GM03348 (cell line): ENCODE measurements around the gene ARHGAP6.
"Not testable (repeated sequence)": the region's sequence is repeated elsewhere in the genome, so short reads cannot be mapped to it uniquely, and the experiment has no call there.

Source experiments
- DNase-seq: peaks from one replicate; pipeline ENCODE4 v3.0.0; 2012; ENCODE audit warnings: low spot score

Gene ARHGAP6

DNA sequence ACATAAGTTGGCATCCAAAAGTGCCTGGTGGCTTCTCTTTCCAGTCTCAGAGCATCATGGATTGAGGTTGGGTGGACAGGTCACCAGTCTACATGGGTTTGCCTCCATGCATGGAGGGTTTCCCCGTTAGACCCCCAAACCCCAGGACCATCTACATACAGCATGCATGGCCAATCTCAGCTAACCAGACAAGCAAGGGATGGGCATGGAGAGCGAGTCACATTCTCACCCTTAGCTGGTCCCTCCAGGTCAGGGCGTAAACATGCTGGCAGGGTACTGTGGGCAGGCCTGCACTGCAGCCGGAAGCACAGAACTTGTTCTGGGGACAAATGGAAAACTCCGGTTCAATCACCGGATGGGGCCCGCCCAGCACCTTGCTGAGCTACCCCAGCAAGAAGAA lies 517.3 kb downstream of the ARHGAP6 start:
- no peak for DNase-seq

DNA sequence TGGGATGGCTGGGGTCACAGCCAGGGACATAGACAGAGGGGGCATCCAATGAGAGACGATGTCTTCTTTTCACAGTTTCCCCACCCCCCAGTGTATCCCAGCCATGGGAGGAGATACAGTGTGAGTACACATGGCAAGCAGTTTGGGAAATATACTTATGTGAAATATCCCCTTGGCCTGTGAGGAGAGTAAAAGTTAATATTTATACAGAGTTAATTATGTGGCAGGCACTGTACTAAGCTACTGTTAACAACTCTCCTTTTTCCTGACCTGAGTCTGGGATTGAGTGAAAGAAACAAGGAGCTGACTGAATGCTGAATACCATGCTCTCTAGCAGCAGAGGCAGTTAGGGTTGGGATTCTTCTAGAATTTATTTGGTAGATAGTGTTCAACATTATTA lies 519.3 kb downstream of the ARHGAP6 start:
- DNase-seq: no peak

DNA sequence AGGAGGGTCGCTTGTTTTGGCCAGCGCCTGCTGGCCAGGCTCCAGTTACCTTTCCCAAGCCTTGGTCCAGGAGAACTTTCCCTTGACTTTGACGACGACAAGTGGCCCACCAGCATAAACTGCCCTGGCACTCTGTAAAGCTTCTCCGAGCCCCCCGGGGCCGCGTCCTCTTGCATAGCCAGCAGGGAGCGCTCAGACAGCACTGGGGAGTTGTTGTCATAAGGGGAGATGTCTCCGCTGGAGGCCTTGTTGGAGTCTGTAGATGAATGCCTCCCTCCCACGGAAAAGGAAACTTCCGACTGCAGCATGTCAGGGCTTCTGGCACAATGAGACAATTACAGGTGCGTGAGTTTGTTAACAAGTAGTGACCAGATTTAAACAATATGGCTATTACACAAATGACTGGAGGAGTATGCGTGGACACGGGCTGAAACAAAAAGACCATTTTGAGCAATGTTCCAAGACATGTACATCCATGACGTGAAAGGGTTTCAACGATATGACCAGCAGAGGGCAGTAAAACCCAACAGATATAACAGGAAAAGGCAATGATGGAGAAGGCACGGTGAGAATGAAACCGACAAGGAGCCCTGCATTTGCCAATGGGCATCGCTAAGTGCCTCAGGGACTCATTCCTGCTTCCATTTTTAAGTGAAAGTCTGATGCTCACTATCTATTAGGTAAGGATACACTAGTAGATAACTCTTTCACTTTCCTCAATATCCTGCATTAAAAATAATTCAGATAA lies 521.6 kb downstream of the ARHGAP6 start:
- DNase-seq: peak; percentile 68

DNA sequence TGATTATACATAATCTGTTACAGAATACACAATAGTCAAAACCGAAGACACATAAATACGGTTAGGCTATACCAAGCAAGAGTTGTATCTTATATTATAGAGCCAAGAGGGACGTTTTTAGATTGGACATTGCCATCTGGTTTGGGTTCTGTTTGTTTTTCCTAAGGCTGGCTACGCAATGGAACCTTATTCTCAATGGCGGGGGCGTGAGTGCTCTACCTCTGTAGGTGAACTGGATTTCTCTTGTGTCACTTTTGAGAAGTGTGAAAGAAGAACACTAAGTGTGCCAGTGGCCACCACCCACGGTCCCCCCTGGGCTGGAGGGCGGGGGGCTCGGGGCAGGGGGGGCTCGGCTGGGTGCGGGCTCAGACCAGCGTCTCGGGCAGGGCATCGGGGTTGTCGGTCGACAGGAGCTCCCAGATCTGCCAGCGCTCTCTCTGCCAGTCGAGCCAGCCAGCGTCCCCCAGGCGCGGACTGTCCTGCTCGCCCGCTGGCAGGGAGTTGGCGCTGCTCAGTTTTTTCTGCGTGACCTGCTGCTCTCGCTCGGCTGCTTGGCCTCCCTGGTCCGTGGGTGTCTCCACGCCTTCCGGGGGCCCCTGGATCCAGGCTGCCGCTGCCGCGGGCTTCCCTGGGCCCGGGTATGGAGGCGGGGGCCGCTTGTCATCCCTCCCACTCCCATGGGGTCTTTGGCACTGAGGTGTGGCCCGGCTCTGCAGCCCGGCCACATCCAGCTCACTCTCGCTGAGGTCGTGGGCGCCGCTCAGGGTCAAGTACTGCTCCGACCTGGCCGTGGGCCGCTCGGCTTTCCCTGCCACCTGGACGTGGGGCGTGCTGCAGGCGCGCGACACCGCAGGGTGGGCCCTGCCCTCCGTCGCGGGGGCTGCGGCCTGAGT lies 527.0 kb downstream of the ARHGAP6 start:
- no peak for DNase-seq

DNA sequence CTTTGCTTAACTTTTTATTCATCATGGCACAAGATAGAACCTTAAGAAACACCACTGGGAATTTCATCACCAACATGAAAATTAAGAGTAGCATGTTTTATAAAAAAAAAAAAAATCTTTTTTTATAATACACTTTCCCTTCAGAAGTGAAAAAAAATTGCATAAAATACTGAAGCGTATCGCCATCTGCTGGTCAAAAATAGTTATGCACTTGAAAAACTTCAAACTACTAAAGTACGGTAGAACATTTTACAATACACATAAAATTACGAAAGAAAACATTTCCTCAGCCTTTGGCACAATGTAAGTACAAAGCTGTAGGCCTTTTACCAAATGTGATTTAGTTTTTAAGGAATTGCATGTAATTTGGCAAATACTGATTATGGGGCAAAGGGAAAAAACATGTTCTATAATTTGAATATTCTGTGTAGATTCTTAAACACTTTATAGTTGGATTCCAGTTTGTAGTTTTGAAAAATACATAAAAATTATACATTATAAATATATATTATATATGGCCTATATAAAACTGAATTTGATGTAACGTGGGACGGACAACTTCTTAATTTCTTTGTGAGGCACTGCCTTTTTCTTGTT lies 528.1 kb downstream of the ARHGAP6 start:
- peak; percentile 23 for DNase-seq

DNA sequence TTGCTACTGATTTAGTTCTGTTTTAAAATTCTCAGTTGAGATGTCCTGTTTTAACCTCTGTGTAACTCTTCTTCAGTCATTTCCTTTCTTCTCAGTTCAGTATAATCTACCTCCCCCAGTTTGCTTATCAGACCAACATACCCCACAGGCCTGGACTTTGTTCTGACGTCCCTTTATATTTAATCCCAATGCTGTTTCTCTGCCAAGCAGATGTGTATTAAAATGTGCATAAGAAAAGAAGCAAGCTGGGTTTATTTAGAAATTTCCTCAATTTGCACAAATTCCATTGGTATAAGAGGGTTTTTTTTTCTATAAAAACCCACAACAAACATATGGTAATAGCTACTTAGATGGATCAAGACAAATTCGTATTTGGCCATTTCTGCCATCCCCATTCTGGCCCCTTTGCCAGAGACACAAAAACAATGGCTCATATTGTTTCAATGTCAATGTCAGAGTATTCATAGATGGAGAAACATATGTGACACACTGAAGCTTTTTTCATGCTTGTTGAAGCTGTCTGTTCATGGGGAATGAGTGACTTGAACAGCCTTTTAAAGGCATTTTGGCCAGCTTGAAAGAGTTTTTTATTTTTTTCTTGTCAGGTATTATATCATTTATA lies 530.0 kb downstream of the ARHGAP6 start:
- no peak for DNase-seq

DNA sequence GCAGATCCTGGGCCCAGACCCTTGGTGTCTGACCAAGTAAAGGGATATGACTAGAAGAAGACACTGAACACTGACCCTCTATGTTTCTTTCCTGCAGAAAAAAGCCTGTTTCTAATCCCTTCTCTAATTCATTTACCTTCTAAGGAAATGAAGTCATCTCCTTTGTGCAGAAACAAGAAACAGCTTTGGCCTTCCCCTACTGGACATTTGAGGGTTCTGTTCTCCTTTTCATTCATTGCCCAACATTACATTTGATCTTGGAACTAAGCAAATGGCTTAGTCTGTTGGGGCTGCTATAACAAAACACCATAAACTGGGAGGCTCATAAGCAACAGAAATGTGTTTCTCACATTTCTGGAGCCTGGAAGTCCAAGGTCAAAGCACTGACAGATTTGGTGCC lies 534.6 kb downstream of the ARHGAP6 start:
- DNase-seq: no peak

DNA sequence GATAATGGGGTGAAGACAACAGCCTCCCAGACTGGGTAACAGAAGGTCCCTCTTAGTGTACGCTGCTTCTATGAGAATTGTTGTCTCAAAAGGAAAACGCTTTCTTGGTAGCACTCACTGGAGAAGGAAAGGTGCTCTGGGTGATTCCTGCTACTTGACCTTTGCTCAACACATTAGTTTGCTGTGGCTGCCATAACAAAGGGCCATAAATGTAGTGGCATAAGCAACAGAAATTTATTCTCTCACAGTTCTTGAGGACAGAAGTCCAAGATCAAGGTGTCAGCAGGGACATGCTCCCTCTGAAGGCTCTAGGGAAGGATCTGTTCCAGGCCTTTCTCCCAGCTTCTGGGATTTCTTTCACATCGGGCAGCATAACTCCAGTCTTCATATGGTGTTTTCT lies 535.6 kb downstream of the ARHGAP6 start:
- no peak for DNase-seq

DNA sequence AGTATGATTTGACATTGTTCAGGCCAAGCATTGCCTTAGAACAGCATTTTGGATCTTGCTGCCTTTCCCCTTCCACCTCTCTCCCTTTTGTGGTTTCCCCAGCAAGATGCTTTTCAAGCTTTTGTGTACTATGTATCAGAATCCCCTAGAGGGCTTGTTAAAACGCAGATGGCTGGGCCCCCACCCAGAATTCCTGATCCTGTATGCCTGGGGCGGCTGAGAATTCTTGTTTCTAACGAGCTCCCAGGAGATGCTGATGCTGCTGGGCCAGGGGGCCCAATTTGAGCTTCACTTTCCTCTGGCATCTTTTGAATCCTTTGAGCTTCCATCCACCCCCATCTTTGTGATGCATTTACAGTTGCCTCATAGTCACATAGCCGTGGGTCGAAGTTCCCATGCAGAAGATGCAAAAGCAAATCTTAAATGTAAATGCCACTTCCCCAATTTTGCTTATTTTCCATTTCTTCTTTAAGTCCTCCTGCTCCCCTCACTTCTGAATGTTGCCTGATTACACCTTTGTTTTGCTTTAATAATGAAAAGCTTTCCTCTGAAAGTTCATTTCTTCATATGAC lies 536.1 kb downstream of the ARHGAP6 start:
- no peak for DNase-seq

DNA sequence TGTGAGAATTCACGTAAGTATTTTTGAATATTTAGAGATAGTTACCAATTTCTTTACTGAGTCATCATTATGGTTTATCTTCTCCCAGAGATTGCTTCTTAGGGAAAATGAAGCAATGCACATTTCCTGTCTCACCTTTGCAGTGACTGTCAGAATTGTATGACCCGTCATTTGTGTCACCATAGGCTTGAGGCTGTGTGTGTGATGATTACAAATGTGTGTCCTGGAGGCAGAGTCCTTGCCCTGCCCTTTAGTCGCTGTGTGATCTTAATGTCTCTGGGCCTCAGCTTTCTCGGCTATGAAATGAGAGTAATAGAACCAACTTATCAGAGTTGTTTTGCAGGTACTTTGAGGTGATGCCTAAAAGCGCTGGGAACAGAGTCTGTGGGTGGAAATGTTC lies 540.7 kb downstream of the ARHGAP6 start:
- no peak for DNase-seq

DNA sequence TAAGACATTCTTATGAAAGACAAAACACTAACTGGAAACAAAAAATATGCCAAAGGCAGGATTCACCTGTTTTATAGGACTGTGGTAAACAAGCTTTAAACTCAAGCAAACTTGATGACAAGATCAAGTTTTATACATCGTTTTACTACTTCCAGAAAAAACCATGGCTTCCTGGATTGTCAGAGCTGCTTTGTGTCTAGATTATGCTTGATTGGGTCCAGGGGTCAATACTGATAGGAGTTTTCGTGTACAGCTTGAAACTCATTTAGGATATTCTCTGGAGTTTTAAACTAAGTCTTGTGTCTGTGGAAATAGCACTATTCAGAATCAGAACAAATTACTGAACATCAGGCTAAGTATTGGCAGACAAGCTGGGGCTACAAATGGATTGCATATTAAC lies 541.6 kb downstream of the ARHGAP6 start:
- no peak for DNase-seq

DNA sequence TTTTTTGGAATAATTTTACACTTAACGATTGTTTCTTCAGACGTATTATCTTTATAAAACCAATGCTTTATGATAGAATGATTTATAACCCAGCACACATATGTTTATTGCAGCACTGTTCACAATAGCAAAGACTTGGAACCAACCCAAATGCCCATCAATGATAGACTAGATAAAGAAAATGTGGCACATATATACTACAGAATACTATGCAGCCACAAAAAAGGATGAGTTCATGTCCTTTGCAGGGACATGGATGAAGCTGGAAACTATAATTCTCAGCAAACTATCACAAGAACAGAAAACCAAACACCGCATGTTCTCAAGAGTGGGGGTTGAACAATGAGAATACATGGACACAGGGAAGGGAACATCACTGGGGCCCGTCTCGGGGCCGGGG lies 542.6 kb downstream of the ARHGAP6 start:
- DNase-seq: not testable (repeated sequence)

DNA sequence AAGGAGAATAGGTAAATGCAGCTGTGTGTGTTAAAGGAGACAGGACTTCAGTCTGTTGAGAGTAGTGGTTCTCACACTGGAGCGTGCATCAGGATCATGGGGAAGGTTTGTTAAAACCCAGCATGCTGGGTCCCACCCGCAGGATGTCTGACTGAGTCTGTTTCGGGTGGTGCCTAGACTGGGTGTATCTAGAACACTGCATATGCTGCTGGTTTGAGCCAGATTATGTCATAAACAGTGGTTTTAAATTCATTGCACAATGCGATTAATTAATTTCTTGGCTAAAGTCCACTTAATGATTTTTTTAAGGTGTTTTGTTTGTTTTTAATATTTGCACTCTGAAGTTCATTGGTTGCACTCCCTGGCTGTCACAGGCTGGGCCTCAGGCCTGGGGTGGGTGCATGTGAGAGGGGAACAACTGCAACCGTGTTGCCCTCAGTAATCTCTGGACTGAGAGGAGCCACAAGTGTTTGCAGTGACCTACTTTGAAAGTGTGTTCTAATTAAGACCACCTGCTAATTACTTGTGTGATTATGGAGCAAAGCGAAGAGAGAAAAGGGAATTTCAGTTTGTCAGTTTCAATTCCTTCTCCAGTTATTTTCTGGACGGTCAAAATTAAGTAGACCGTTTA lies 546.3 kb downstream of the ARHGAP6 start:
- DNase-seq: no peak

DNA sequence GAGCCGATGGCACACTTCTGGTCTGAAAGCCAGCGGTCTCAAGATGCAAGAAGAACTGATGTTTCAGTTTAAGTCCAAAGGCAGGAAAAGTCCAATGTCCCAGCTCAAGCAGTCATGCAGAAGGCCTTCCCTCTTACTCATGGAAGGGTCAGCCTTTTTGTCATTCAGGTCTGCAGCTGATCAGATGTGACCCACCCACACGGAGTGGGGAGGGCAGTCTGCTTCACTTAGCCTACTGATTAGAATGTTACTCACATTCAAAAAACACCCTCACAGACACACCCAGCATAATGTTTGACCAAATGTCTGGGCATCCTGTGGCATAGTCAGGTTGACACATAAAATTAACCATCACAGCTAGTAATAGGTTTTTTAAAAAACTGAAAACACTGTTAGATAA lies 548.0 kb downstream of the ARHGAP6 start:
- DNase-seq: no peak

DNA sequence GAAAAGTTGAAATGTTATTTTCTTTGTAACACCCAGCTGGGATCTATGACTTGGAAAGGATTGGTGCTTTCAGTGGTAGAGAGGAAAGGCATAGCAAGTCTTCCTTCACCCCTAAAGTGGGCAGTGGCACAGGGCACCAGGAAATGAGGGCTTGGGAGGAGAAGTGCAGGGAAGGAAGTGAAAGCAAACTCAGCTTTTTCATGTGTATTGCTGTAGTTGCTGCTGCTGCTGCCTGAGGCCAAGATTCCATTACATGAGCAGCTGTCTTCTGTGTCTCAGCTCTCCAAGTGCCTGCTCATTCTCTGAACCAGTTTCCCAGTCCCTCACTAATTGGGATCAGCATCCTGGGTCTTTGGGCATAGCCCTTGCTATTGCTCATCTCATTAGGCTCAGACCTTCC lies 552.0 kb downstream of the ARHGAP6 start:
- peak; percentile 6 for DNase-seq

DNA sequence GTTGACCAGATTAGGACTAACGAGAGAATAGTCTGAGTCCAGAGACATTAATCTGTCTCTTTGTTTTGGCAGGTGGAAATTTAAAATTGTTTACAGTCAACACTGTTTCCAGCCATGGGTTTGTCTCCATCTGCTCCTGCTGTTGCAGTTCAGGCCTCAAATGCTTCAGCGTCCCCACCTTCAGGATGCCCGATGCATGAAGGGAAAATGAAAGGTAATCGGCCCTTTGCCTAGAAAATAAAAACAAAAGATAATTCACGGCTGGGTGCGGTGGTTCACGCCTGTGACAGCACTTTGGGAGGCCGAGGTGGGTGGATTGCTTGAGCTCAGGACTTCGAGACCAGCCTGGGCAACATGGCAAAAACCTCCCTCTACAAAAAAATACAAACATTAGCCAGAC lies 553.8 kb downstream of the ARHGAP6 start:
- DNase-seq: no peak

DNA sequence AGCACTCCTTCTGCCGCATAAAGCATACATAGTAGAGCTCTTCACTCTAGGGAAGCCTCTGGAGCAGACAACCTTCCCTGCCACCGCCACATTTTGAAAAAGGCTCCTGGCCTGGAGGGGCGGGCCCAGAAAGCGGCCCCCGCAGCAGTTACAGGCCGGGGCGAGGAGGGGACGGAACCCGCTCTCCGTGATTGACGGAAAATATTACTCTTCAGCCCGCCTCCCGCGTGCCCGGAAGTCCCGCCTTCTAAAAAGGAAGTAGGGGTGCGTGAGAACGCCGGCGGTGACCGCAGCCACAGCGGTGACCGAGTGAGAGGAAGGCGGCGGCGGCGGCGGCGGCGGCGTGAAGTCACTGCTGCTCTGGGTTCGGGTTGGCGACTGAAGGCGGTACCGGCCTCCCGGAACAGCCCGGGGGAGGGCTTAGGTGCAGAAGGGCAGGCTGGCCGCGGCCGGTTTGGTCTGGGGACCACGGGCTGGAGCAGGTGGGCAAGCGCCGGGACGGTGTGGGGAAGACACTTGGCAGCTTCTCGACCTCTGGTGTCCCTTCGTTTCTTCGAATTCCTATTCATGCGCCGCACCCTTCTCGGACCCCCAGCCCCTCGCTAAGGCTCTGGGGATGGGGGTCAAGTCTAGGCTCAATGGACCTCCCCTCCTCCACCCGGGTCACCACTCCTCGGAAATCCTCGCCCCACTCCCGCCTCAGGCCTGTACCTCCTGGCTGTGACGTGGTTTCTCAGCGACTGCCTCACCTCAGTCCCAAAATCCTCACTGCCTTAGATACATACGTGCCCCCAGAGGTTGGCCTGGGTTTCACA lies 554.5 kb downstream of the ARHGAP6 start, which contains the start of gene HCCS:
TSS of gene HCCS (plus strand) at position 296 of the 815 bp plus-strand sequence. CDS start 729 bp downstream, outside the sequence.
- peak; percentile 92 for DNase-seq

DNA sequence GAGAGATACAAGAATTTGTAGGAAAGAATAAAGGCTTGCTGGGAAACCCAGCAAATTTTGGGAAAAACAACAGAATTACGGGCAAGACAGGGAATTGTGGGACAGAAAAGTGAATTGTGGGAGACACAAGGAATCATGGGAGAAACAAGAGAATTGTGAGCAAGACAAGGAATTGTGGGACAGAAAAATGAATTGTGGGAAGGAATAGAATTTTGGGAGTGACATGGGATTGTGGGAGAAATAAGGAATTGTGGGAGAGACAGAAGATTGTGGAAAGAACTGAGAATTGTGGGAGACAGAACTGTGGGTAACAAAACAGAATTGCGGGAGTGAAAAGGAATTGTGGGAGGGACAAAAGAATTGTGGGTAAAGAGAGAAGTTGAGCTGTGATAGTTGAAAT lies 555.8 kb downstream of the ARHGAP6 start:
- DNase-seq: no peak

DNA sequence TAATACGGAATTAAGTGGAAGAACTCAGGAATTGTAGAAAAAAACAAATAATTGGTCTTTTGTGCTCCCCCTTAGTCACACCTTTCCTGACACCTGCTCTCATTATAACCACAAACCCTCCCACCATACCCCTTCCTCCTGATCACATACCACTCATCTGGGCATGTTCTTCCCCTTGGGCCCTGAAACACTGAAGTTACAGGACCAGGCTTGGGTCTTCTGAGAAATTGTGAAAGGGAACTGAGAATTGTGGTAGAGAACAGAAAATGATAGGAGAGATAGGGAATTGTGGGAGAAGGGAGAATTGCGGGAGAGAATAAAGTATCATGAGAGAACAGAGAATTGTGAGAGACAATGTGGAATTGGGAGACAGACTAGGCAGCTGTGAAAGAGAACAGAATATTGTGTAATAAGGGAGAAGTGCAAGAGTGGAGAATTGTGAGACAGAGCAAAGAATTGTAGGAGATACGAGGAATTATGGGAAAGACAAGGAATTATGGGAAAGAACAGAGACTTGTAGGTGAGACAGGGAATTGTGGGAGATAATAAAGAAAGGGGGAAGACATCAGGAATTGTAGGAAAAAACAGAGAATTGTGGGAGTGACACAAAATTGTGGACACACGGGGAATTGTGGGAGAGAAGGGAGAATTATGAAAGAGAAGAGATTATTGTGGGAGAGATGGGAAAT lies 557.3 kb downstream of the ARHGAP6 start:
- no peak for DNase-seq

DNA sequence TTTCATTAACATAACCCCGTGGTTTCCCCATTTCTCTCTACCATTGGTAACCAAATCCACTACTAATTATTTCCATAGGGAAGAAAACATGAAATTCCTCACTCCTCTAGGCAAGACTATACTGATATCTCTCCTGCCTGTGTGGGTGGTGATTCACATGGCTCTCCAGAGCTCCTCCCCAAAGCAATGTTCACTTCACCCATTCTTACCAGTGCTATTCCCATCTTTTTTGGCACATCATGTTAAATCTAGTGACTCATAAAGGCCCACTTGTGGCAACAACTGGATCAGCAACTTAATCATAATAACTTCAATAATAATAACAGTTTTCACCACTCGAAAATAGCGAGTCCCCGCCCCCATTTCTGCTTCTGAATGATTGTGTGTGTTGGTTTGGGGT lies 560.6 kb downstream of the ARHGAP6 start:
- peak; percentile 13 for DNase-seq
